CD14-positive monocyte (primary cell): ENCODE data around the gene FAAP100. TPM values are rescaled to one million over a fixed set of nuclear protein-coding genes. Genes with fewer than 3 reads are reported as not detected.

ENCODE experiments used
- DNase-seq, 3 donors: peaks; one replicate each; pipeline ENCODE4 v3.0.0-alpha.2; 2011 to 2022
- H2AFZ ChIP-seq: 2 replicates; pipeline ENCODE4 v1.6.0; 2012; ENCODE audit warnings: mild to moderate bottlenecking, low read depth, low read length, inconsistent platforms; ENCODE audit not compliant: insufficient read depth, poor library complexity, severe bottlenecking
- H3K27ac ChIP-seq, 2 donors: 1 replicate in 1 of 2; 2 replicates in 1 of 2; pipeline ENCODE4 v1.5.1; 2012 to 2013; ENCODE audit warnings: low read length in 2 of 2, control low read depth in 1 of 2, inconsistent platforms in 1 of 2, low read depth in 1 of 2, mild to moderate bottlenecking in 1 of 2
- H3K27me3 ChIP-seq, 2 donors: one replicate each; pipeline versions ENCODE4 v1.6.0 to v1.6.1; 2011 to 2013; ENCODE audit warnings: low read length in 2 of 2; ENCODE audit not compliant: control insufficient read depth in 2 of 2, insufficient read depth in 2 of 2
- H3K36me3 ChIP-seq, 2 donors: replicated peaks in 1 of 2; 1 replicate in 1 of 2; 2 replicates in 1 of 2; pipeline versions ENCODE4 v1.5.1 to v1.6.1; 2012 to 2013; ENCODE audit warnings: low read length in 2 of 2, control low read depth in 1 of 2, inconsistent platforms in 1 of 2, mild to moderate bottlenecking in 1 of 2; ENCODE audit not compliant: insufficient read depth in 2 of 2, control insufficient read depth in 1 of 2
- H3K4me1 ChIP-seq, 2 donors: 1 replicate in 1 of 2; 2 replicates in 1 of 2; pipeline versions ENCODE4 v1.5.1 to v1.6.1; 2012 to 2013; ENCODE audit warnings: low read length in 2 of 2, control low read depth in 1 of 2, inconsistent platforms in 1 of 2, mild to moderate bottlenecking in 1 of 2, moderate library complexity in 1 of 2; ENCODE audit not compliant: insufficient read depth in 2 of 2, control insufficient read depth in 1 of 2
- H3K4me2 ChIP-seq: replicated peaks from 2 replicates; pipeline ENCODE3; 2012; ENCODE audit warnings: low read length, moderate library complexity, mild to moderate bottlenecking; ENCODE audit not compliant: poor library complexity, severe bottlenecking; ENCODE audit errors: extremely low read depth
- H3K4me3 ChIP-seq, 3 experiments: fragments of 200-600 bp in 1 of 3; sonication (generic) in 1 of 3; replicated peaks in 1 of 3; 1 replicate in 2 of 3; 2 replicates in 1 of 3; pipeline ENCODE4 v1.5.1; 2011 to 2013; ENCODE audit warnings: low read length in 3 of 3, mild to moderate bottlenecking in 3 of 3, control low read depth in 2 of 3, low read depth in 2 of 3, inconsistent platforms in 1 of 3, moderate library complexity in 1 of 3
- H3K79me2 ChIP-seq: 2 replicates; pipeline ENCODE4 v1.6.0; 2012; ENCODE audit warnings: mild to moderate bottlenecking, control low read depth, inconsistent platforms, low read length, moderate library complexity; ENCODE audit not compliant: insufficient read depth
- H3K9ac ChIP-seq: 2 replicates; pipeline ENCODE4 v1.6.0; 2017; ENCODE audit warnings: low read length, mild to moderate bottlenecking; ENCODE audit not compliant: insufficient read depth, poor library complexity, severe bottlenecking
- H3K9me3 ChIP-seq, 2 donors: replicated peaks in 1 of 2; 1 replicate in 1 of 2; 2 replicates in 1 of 2; pipeline versions ENCODE4 v1.5.1 to v1.6.1; 2012 to 2013; ENCODE audit warnings: low read length in 2 of 2, control low read depth in 1 of 2; ENCODE audit not compliant: control insufficient read depth in 1 of 2, insufficient read depth in 1 of 2
- H4K20me1 ChIP-seq: 2 replicates; pipeline ENCODE4 v1.6.0; 2012; ENCODE audit warnings: mild to moderate bottlenecking, low read length, control low read depth, moderate library complexity; ENCODE audit not compliant: insufficient read depth
- H3K27ac Mint-ChIP-seq, 7 donors: one replicate each; pipeline ENCODE4 v1.8.0; 2020; ENCODE audit warnings: mild to moderate bottlenecking in 7 of 7, mixed read lengths in 7 of 7, moderate library complexity in 6 of 7, inconsistent platforms in 2 of 7
- H3K27me3 Mint-ChIP-seq, 3 donors: one replicate each; pipeline ENCODE4 v1.8.0; 2021 to 2022; ENCODE audit warnings: low read depth in 3 of 3, mild to moderate bottlenecking in 3 of 3, mixed read lengths in 3 of 3, moderate library complexity in 3 of 3, inconsistent platforms in 1 of 3
- H3K36me3 Mint-ChIP-seq, 2 donors: one replicate each; pipeline ENCODE4 v1.8.0; 2020; ENCODE audit warnings: mixed read lengths in 2 of 2, inconsistent platforms in 1 of 2, mild to moderate bottlenecking in 1 of 2
- H3K4me1 Mint-ChIP-seq: one replicate; pipeline ENCODE4 v1.8.0; 2020; ENCODE audit warnings: mild to moderate bottlenecking, mixed read lengths
- H3K4me3 Mint-ChIP-seq, 2 donors: one replicate each; pipeline ENCODE4 v1.8.0; 2020; ENCODE audit warnings: mild to moderate bottlenecking in 2 of 2, mixed read lengths in 2 of 2, moderate library complexity in 1 of 2
- H3K9me3 Mint-ChIP-seq, 7 donors: one replicate each; pipeline ENCODE4 v1.8.0; 2020 to 2022; ENCODE audit warnings: mixed read lengths in 7 of 7, mild to moderate bottlenecking in 6 of 7, moderate library complexity in 6 of 7, inconsistent platforms in 2 of 7
- WGBS: methylation state at CpG from one replicate; pipeline ENCODE4 v1.1.5; 2013; ENCODE audit warnings: missing lambda C conversion rate; ENCODE audit not compliant: insufficient coverage; 5-methylcytosine and 5-hydroxymethylcytosine counted together
- intact Hi-C, 2 donors: fragments of 100-400 bp; cut with micrococcal nuclease; formaldehyde crosslinking; loops; one replicate each; pipeline versions ENCODE4 v1.15.0 to v1.15.1; 2023
- polyA plus RNA-seq, 3 donors: library from polyadenylated mRNA; depleted of rRNA in 1 of 3; unstranded in 2 of 3; stranded (reverse) in 1 of 3; fragments of 300-500 nt in 2 of 3; fragments of >200 nt in 1 of 3; fragmentation: Illumina TruSeq in 2 of 3; gene quantifications; 1 replicate in 2 of 3; 2 replicates in 1 of 3; pipeline ENCODE4 v1.2.3, GENCODE V29; 2012 to 2021
- TF ChIP-seq, protein P1 (sequence below): fragments of 200-600 bp; IDR thresholded peaks from one replicate; pipeline ENCODE4 v1.8.0; 2022; ENCODE audit warnings: antibody characterized with exemption, mild to moderate bottlenecking

Gene FAAP100
- polyA plus RNA-seq, 3 donors: 10.3 to 37.6 (median 13.9) TPM

DNA sequence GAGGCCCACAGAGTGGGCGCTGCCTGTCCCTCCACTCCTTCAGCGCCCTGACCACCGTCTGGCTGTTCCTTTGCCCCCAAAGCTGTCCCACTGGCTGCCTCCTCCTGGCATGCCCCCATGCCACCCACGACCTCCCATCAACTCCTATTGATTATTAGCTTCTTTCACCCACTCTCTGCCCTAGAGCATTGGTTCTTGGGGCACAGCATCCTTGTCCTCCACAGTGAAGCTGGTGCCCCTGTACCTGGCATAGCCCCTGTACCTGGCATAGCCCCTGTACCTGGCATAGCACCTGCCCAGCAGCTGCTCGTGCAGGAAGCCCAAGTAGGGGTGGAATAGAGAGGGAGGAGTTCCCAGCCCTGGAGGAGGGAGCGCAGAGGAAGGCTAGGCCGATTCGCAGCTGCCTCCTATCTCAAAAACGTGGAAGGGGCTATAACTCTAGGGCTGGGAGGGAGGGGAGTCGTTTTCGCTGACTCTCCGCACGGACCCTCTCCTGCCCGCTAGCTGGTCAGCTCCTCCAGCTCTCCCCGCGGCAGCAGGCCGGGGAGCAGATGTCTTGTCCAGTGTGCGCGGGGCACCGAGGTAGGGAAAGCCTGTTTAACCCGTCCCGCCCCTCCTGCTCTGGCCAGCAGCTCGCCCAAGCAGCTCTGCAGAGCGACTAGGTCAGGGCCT is 33.9 kb downstream of the FAAP100 start:
- Mint-ChIP-seq H3K4me3 (peak overlapping the region; percentile 37 to 42), H3K36me3 (peaks cover 4 to 7% of the 10 kb centered on the region in 2 donors), H3K9me3 (no peaks in the 10 kb centered on the region), H3K4me1 (peaks cover 39% of the 10 kb centered on the region), H3K27ac (peak overlapping the region in 5 of 7 donors; percentile 1 to 85 (median 75)), H3K27me3 (peaks cover 17 to 32% (median 26%) of the 10 kb centered on the region in 3 donors)
- intact Hi-C loops: loop anchor here in 1 of 2 donors (2.0 kb wide), 1 partner anchor 35 kb away; the partner anchor contains the start of gene FAAP100
- Histone ChIP-seq H3K27me3 (peaks cover 0 to 21% of the 10 kb centered on the region in 2 donors), H3K79me2 (peaks cover 45% of the 10 kb centered on the region), H3K27ac (no peak overlapping the region), H3K9me3 (no peaks in the 10 kb centered on the region), H4K20me1 (peaks cover 10% of the 10 kb centered on the region), H3K4me1 (peaks cover 58 to 70% of the 10 kb centered on the region in 2 donors), H3K4me3 (peak overlapping the region in 2 of 3 experiments; percentile 21 to 77), H3K36me3 (no peaks in the 10 kb centered on the region), H3K9ac (no peak overlapping the region), H2AFZ (peak overlapping the region; percentile 78), H3K4me2 (peak overlapping the region; percentile 90)
- TF ChIP-seq, protein P1, sequence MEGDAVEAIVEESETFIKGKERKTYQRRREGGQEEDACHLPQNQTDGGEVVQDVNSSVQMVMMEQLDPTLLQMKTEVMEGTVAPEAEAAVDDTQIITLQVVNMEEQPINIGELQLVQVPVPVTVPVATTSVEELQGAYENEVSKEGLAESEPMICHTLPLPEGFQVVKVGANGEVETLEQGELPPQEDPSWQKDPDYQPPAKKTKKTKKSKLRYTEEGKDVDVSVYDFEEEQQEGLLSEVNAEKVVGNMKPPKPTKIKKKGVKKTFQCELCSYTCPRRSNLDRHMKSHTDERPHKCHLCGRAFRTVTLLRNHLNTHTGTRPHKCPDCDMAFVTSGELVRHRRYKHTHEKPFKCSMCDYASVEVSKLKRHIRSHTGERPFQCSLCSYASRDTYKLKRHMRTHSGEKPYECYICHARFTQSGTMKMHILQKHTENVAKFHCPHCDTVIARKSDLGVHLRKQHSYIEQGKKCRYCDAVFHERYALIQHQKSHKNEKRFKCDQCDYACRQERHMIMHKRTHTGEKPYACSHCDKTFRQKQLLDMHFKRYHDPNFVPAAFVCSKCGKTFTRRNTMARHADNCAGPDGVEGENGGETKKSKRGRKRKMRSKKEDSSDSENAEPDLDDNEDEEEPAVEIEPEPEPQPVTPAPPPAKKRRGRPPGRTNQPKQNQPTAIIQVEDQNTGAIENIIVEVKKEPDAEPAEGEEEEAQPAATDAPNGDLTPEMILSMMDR: no peak
- DNase-seq: no peak
- WGBS: 69% methylated on average over 21 of the region's 24 CpGs

DNA sequence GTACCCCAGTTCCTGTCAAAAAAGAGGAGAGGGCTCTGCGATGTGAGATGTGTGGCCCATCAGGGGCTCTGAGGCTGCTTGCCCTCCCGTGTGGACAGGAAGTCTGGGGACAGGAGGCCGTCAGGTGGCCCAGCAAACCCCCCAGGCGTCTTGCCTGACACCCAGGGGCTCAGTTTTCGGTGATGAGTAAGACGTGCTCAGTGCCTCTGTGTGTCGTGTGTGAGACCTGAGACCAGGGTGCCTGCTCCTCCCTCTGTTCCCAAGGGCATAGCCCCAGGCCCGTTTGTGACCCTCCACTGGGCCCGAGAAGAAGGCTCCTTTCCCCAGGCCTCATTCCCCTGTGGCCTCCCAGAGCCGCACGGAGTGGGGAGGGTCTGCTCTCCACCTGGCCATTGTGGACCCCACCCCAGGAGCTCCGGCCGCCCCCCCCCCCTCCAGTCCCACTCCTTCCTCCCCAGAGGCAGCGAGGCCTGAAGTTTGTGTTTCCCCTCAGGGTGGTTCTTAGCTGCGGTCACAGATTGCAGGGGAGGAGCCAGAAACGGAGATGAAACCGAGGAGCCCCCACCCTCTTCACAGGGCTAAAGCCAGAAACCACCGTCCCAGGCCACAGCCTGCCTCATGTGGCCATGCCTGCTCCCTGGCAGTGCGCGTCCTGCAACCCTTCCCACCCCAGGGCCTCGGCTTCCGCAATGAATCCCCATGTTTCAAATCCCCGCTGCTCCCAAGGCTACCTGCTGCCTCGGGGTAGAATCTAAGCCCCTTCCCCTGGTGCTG is 34.6 kb downstream of the FAAP100 start:
- Mint-ChIP-seq H3K27ac (peak overlapping the region in 4 of 7 donors; percentile 1 to 83 (median 58)), H3K4me1 (peaks cover 38% of the 10 kb centered on the region), H3K4me3 (no peak overlapping the region), H3K9me3 (no peaks in the 10 kb centered on the region), H3K27me3 (peaks cover 16 to 25% (median 20%) of the 10 kb centered on the region in 3 donors), H3K36me3 (peaks cover 4 to 7% of the 10 kb centered on the region in 2 donors)
- Histone ChIP-seq H3K4me3 (no peak overlapping the region), H3K36me3 (no peaks in the 10 kb centered on the region), H3K4me1 (peaks cover 58 to 70% of the 10 kb centered on the region in 2 donors), H3K9me3 (no peaks in the 10 kb centered on the region), H3K27ac (no peak overlapping the region), H3K27me3 (peaks cover 0 to 18% of the 10 kb centered on the region in 2 donors), H4K20me1 (peaks cover 11% of the 10 kb centered on the region), H3K9ac (no peak overlapping the region), H2AFZ (no peak overlapping the region), H3K79me2 (peaks cover 51% of the 10 kb centered on the region), H3K4me2 (peak overlapping the region; percentile 90)
- TF ChIP-seq, protein P1: no peak
- intact Hi-C loops: loop anchor here in 1 of 2 donors (2.0 kb wide), 1 partner anchor 35 kb away; the partner anchor contains the start of gene FAAP100
- 65% methylated on average over 18 of the region's 24 CpGs for WGBS
- peak in 1 of 3 donors; percentile 33 for DNase-seq
